Measurements from ENCODE around the gene C11orf24. TPM values are rescaled to one million over a fixed set of nuclear protein-coding genes. Genes with fewer than 3 reads are reported as not detected.

Gene C11orf24
- total and polyA plus RNA-seq, 4 donors: 9.8 to 50.0 (median 29.6) TPM

DNA sequence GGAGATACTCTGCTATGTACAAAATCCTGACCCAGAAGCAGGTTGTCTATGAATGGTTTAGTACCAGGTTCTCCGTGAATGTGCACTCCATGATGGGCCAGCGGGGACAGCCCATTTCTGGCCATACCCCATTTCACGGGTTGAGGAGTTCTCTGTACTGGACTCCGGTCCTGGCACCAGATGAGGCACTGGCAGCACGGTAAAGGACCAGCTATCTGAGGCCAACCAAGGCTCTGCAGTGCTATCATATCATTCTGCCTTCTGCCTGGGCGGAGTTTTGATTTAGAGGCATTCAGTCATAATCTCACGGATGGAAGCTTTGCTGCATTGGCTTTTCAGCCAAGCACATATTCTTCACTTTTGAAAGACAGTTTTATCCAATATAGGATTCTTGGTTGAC is 40.2 kb downstream of the C11orf24 start:
- ATAC-seq (ENCODE audit: insufficient read depth, low FRiP score) (no peak), DNase-seq (no peak)
- WGBS, 2 donors: 94 to 95% methylated on average over 7 of the region's 7 CpGs
- no peak overlapping the region for H3K4me3 ChIP-seq
- peaks cover 0 to 2% (median 0%) of the 10 kb centered on the region in 3 donors for H3K27me3 ChIP-seq (ENCODE audit: control insufficient read depth in 3 of 3, insufficient read depth in 3 of 3, low read length in 2 of 3)
- no peak overlapping the region for H3K9ac ChIP-seq (ENCODE audit: insufficient read depth in 1 of 2, low read length in 2 of 2)
- H3K4me1 ChIP-seq (ENCODE audit: control insufficient read depth in 5 of 5, insufficient read depth in 5 of 5, low read length in 5 of 5): no peaks in the 10 kb centered on the region
- no peaks in the 10 kb centered on the region for H3K9me3 ChIP-seq (ENCODE audit: control insufficient read depth in 4 of 4, insufficient read depth in 3 of 4, low read length in 3 of 4)
- H3K27ac ChIP-seq (ENCODE audit: low read depth in 1 of 2, low read length in 1 of 2): no peak overlapping the region
- no peaks in the 10 kb centered on the region for H3K36me3 ChIP-seq (ENCODE audit: control insufficient read depth in 4 of 4, insufficient read depth in 4 of 4, low read length in 4 of 4)
- TF ChIP-seq, protein P1, sequence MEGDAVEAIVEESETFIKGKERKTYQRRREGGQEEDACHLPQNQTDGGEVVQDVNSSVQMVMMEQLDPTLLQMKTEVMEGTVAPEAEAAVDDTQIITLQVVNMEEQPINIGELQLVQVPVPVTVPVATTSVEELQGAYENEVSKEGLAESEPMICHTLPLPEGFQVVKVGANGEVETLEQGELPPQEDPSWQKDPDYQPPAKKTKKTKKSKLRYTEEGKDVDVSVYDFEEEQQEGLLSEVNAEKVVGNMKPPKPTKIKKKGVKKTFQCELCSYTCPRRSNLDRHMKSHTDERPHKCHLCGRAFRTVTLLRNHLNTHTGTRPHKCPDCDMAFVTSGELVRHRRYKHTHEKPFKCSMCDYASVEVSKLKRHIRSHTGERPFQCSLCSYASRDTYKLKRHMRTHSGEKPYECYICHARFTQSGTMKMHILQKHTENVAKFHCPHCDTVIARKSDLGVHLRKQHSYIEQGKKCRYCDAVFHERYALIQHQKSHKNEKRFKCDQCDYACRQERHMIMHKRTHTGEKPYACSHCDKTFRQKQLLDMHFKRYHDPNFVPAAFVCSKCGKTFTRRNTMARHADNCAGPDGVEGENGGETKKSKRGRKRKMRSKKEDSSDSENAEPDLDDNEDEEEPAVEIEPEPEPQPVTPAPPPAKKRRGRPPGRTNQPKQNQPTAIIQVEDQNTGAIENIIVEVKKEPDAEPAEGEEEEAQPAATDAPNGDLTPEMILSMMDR (IDR thresholded peaks at IDR 0.05; ENCODE audit: control extremely low read depth, extremely low read depth): no peak

DNA sequence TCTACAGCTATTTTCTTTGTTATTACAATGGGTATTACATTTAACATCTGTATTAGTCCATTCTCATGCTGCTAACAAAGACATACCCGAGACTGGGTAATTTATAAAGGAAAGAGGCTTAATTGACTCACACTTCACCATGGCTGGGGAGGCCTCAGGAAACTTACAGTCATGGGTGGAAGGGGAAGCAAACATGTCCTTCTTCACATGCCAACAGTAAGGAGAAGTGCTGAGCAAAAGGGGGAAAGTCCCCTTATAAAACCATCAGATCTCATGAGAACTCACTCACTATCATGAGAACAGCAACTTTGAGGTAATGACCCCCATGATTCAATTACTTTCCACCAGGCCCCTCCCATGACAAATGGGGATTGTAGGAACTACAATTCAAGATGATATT is 42.2 kb downstream of the C11orf24 start:
- ATAC-seq (ENCODE audit: insufficient read depth, low FRiP score): no peak
- Histone ChIP-seq H3K36me3 (ENCODE audit: control insufficient read depth in 4 of 4, insufficient read depth in 4 of 4, low read length in 4 of 4) (no peaks in the 10 kb centered on the region), H3K9ac (ENCODE audit: insufficient read depth in 1 of 2, low read length in 2 of 2) (no peak overlapping the region), H3K4me3 (no peak overlapping the region), H3K4me1 (ENCODE audit: control insufficient read depth in 5 of 5, insufficient read depth in 5 of 5, low read length in 5 of 5) (no peaks in the 10 kb centered on the region), H3K9me3 (ENCODE audit: control insufficient read depth in 4 of 4, insufficient read depth in 3 of 4, low read length in 3 of 4) (peaks cover 0 to under 1% (median 0%) of the 10 kb centered on the region in 4 donors), H3K27ac (ENCODE audit: low read depth in 1 of 2, low read length in 1 of 2) (no peak overlapping the region), H3K27me3 (ENCODE audit: control insufficient read depth in 3 of 3, insufficient read depth in 3 of 3, low read length in 2 of 3) (peaks cover 0 to 2% (median 0%) of the 10 kb centered on the region in 3 donors)
- TF ChIP-seq, protein P1 (IDR thresholded peaks at IDR 0.05; ENCODE audit: control extremely low read depth, extremely low read depth): no peak
- DNase-seq: no peak
- 92 to 93% methylated on average over 1 of the region's 1 CpG for WGBS, 2 donors

DNA sequence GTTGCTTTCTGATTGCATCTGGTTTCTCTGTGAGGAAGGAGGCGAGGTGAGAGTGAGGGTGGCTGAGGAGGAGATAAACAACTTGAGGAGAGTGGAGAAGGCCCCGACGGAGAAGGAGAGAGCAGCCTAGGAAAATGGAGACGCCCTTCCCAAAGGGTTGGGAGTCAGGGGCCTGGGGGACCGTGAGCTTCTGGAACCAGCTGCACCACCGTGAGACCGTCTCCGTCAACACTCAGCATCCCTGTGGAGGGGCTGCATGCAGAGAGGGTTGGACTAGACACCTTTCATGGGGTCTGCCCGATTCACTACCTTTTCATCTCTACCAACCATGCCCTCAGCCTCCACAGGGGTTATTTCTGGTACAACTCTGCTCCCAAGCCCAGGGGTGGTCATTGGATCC is 45.4 kb downstream of the C11orf24 start:
- no peak overlapping the region for H3K27ac ChIP-seq (ENCODE audit: low read depth in 1 of 2, low read length in 1 of 2)
- peaks cover 0 to 2% (median 0%) of the 10 kb centered on the region in 4 donors for H3K9me3 ChIP-seq (ENCODE audit: control insufficient read depth in 4 of 4, insufficient read depth in 3 of 4, low read length in 3 of 4)
- no peak overlapping the region for H3K9ac ChIP-seq (ENCODE audit: insufficient read depth in 1 of 2, low read length in 2 of 2)
- no peak overlapping the region for H3K4me3 ChIP-seq
- TF ChIP-seq, protein P1 (IDR thresholded peaks at IDR 0.05; ENCODE audit: control extremely low read depth, extremely low read depth): no peak
- WGBS, 2 donors: 88 to 91% methylated on average over 9 of the region's 9 CpGs
- H3K4me1 ChIP-seq (ENCODE audit: control insufficient read depth in 5 of 5, insufficient read depth in 5 of 5, low read length in 5 of 5): peaks cover 0 to 3% (median 0%) of the 10 kb centered on the region in 5 donors
- DNase-seq (no peak), ATAC-seq (ENCODE audit: insufficient read depth, low FRiP score) (no peak)
- H3K36me3 ChIP-seq (ENCODE audit: control insufficient read depth in 4 of 4, insufficient read depth in 4 of 4, low read length in 4 of 4): no peaks in the 10 kb centered on the region
- no peaks in the 10 kb centered on the region for H3K27me3 ChIP-seq (ENCODE audit: control insufficient read depth in 3 of 3, insufficient read depth in 3 of 3, low read length in 2 of 3)

DNA sequence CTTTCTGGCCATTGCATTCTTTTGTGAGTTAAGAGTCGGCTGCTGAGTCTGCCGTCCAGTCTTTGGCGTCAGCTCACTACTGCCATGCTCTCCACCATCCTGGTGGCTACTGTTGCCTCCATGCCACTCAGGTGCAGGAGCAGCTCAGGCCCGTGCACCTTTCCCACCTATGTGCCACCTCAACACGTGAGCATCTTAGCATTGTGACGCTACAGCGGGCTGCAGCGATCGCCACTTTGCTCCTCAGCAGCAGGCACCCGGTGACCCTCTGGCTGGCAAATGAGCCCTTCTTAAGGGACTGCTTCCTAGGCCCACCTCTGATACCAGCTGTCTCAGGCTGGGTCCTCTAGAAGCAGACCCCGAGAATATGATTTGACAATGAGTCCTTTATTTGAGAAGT is 47.2 kb downstream of the C11orf24 start:
- H3K4me3 ChIP-seq: no peak overlapping the region
- H3K4me1 ChIP-seq (ENCODE audit: control insufficient read depth in 5 of 5, insufficient read depth in 5 of 5, low read length in 5 of 5): peaks cover 0 to 11% (median 0%) of the 10 kb centered on the region in 5 donors
- DNase-seq (no peak), ATAC-seq (ENCODE audit: insufficient read depth, low FRiP score) (no peak)
- H3K27me3 ChIP-seq (ENCODE audit: control insufficient read depth in 3 of 3, insufficient read depth in 3 of 3, low read length in 2 of 3): no peaks in the 10 kb centered on the region
- WGBS, 2 donors: 91 to 94% methylated on average over 11 of the region's 11 CpGs
- H3K36me3 ChIP-seq (ENCODE audit: control insufficient read depth in 4 of 4, insufficient read depth in 4 of 4, low read length in 4 of 4): no peaks in the 10 kb centered on the region
- H3K9ac ChIP-seq (ENCODE audit: insufficient read depth in 1 of 2, low read length in 2 of 2): no peak overlapping the region
- TF ChIP-seq, protein P1 (IDR thresholded peaks at IDR 0.05; ENCODE audit: control extremely low read depth, extremely low read depth): no peak
- peaks cover 0 to 2% (median 0%) of the 10 kb centered on the region in 4 donors for H3K9me3 ChIP-seq (ENCODE audit: control insufficient read depth in 4 of 4, insufficient read depth in 3 of 4, low read length in 3 of 4)
- no peak overlapping the region for H3K27ac ChIP-seq (ENCODE audit: low read depth in 1 of 2, low read length in 1 of 2)
